ENCODE data around the gene RNF220.
"Not testable (repeated sequence)": the region's sequence is repeated elsewhere in the genome, so short reads cannot be mapped to it uniquely, and the experiment has no call there.

The RNF220 gene

DNA sequence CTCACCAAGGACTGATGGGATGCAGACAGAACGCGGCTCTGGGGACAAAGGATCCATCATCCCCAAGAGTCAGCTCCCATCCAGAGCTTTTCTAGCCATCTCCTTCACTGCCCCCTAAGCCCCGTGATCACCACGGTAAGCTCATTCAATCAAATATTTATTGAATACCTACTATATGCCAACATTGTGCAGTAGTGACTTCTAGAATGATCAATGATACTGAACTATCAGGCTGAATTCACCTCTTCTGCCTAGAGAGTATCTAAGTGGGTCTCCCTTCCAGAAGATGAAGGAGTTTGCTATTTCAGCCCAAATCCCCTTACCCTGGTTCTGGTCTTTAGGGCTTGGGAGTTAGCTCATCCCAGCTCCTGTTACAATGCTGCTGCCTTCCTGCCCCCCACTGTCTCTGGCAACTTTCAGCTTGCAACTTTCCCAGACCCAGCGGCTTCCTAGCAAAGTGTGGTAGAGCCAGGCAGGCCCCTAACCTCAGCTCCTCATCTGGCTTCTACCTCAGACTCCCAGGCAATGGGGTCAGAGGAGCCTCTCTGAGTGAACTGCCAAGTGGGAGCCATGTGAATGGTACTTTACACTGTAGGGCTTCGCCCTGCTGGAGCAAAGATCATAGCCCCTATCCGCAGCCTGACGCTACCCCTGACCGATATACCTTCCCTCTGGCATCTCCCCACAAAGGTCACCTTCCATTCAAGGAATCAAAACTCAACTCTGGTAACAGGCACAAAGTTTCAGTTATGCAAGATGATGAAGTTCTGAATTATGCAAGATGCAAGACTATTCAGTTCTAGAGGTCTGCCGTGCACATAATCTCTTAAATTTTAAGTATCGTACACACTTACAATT is 248.3 kb downstream of the RNF220 start:
- DNase-seq (ENCODE audit: low read depth in 2 of 2): no peak

DNA sequence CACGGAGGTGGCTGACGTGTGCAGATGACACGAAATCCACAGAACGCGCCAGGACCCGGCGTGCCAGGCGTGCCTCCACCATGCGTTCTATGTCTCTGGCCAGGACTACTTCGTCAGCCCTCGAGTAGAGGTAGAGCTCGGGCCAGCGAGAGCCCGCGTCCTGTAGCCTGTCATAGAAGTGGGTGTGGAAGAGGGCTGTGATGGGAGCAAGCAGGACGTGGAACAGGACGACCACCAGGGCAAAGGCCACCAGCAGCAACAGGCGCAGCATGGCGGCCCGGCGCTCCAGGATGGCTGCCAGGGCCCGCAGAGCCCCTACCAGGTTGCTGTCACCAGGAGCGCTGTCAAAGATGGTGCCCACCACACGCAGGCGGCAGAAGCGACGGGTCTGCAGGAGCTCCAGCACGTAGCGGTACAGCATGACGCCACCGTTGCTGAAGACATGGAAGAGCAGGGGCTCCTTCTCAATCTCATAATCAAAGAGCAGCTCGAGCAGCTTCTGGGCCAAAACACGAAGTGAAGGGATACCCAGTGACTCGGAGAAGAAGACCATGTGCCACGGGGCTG is 249.6 kb downstream of the RNF220 start:
- no peak for DNase-seq (ENCODE audit: low read depth in 2 of 2)

DNA sequence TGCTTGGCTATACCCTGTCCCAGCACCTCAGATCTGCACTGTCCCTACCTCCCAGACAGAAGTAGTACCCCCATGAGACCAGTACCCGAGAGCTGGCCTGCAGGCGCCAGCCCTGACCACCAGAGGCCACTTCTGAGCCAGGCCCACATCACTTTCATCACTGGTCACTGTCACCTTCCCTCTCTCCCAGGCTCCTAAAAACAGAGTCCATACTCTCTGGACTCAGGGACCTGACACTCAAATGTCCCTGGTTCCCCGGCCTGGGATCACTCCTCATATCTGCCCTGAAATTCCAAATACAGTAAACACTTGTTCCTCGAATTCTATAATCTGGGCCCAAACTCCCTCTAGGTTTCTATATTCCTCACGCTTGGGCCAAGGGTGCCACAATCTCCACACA is 250.6 kb downstream of the RNF220 start:
- no peak for DNase-seq (ENCODE audit: low read depth in 2 of 2)

DNA sequence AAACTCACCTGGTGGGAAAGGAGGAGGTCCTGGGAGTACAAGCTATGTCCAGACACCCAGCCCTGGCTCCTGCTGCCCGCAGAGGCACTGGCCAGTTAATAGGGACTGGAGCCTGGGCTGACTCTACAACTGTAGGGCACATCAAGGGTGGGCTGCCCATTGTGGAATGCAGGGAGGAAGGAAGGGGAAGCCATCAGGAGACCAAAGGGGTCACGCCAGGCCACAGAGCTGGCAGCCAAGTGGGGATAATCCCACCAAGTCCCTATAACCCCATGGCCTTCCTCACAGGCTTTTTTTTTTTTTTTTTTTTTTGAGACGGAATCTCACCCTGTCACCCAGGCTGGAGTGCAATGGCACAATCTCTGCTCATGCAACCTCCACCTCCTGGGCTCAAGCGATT is 254.5 kb downstream of the RNF220 start:
- DNase-seq (ENCODE audit: low read depth in 2 of 2): no peak

- DNase-seq (ENCODE audit: low read depth in 2 of 2): no peak
Measured at GRCh38 chr1:44660176-44660575, 255.1 kb downstream of the RNF220 start.

- no peak for DNase-seq (ENCODE audit: low read depth in 2 of 2)
Measured at GRCh38 chr1:44661781-44662682, 257.0 kb downstream of the RNF220 start.

DNA sequence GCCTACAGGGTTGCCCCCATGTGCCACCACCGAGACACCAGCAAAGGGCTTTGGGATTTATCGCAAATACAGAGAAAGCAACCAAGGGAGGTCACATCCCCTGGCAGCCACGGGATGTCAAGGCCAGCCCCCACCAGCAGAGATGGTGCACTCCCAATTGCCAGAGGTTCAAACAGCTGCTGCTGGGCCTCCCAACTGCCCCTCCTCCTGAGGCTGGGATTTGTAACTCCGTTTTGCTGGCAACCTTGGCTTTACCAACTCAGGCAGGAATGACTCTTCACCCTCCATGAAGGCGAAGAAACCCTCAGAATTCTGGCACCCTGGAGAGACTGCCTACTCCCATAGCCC is 257.6 kb downstream of the RNF220 start:
- DNase-seq (ENCODE audit: low read depth in 2 of 2): no peak

GRCh38 chr1:44663417-44663816 is 258.4 kb downstream of the RNF220 start:
- no peak for DNase-seq (ENCODE audit: low read depth in 2 of 2)

GRCh38 chr1:44664730-44665370 is 259.8 kb downstream of the RNF220 start:
- peak; percentile 16 to 22 for DNase-seq (ENCODE audit: low read depth in 2 of 2)

GRCh38 chr1:44666719-44667118 is 261.7 kb downstream of the RNF220 start:
- not testable (repeated sequence) for DNase-seq (ENCODE audit: low read depth in 2 of 2)

- DNase-seq (ENCODE audit: low read depth in 2 of 2): no peak
Measured at GRCh38 chr1:44670751-44671640, 265.9 kb downstream of the RNF220 start.

GRCh38 chr1:44672254-44672955 is 267.4 kb downstream of the RNF220 start:
- DNase-seq (ENCODE audit: low read depth in 2 of 2): no peak

DNA sequence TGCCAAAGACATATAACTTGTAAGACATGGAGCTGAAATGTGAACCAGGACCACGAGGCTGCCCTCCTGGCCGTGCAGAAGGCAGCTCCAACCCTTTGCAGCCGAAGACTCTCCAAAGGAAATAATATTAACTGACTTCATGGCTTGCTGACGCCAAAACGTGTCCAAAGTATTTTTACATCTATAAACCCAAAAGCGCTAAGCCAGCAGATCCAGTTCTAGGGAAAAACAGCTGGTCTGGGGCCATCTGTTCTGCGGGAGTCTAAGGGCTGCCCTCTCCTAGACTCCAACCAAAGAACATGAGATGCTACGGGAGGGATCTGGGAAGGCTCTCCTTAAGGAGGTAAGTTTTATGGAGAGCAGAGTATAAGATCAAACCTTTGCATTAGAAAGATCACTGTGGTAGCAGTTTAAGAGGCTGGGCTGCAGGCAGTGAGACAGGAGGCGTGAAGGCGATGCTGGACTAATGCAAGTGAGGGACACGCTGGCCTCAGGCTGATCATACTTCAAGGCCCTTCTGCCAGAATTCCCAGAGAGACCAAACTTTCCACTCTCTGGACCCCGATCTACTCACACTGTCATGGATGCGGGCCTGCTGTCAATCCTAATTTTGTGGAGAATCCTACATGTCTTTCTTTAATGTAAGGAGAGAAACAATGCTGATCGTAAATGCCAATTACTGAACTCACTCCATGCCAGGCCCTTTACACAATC is 268.1 kb downstream of the RNF220 start:
- no peak for DNase-seq (ENCODE audit: low read depth in 2 of 2)

GRCh38 chr1:44673675-44674112 is 268.6 kb downstream of the RNF220 start:
- no peak for DNase-seq (ENCODE audit: low read depth in 2 of 2)

DNA sequence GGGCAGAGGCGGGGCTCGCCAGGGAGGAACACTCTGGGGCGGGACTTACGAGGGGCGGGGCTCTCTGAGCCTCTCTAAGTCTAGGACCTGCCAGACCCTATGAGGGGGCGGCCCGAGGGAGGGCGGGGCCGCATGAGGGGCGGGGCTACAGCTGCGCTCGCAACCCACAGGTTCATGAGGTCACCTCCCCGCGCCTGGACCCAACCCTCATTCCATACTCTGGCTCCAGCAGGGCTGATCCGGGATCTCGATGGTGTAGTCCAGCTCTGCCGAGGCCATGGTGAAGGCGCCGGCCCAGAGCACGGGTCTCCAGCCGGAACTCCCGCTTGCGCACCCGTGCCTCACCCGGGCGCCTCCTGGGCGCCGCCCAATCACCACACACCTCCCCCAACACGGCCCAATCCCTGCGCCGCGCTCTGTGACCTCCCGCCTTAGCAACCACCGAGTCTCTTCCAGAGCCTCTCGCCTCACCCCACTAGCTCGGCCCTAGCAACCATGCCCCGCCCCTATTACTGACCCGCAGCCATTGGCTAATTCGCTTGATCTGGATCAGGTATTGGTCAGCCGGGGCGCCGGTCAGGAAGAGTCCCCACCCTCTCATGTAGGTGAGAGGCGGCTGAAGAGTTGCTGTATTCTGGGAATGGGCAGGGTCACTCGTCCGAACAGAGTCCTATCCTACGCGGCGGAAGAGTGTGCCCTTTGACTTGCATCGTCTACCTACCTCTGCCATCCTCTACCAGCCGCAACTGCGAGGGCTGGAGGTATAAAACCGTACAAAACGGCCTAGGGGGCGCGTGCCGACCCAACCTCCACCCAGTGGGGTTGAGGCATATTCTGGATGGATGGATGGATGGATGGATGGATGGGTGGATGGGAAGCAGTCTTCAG is 269.3 kb downstream of the RNF220 start, which contains the start of the genes ARMH1 and TMEM53:
Gene ARMH1, plus strand, starts transcription at position 602 of the 888 bp plus-strand sequence. CDS start 14,984 bp downstream, outside the sequence.
Gene TMEM53, minus strand, starts transcription at position 369 of the 888 bp plus-strand sequence. Its CDS starts 90 bp downstream, at position 279.
- DNase-seq (ENCODE audit: low read depth in 2 of 2): peak; percentile 95 to 97

DNA sequence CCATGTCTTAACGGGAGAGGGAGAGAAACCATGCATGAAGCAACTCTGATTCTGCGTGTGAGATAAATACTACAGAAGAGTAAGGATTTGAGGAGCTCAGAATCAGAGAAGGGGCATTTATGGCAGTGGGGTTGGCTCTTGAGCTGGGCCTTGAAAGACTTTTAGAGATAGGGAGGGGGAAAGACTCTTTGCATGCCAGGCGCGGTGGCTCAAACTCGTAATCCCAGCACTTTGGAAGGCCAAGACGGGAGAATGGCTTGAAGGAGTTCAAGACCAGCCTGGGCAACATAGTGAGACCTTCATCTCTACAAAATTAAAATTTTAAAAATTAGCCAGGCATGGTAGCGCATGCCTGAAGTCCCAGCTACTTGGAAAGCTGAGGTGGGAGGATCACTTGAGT is 270.1 kb downstream of the RNF220 start:
- DNase-seq (ENCODE audit: low read depth in 2 of 2): no peak

GRCh38 chr1:44676484-44677200 is 271.6 kb downstream of the RNF220 start:
- no peak for DNase-seq (ENCODE audit: low read depth in 2 of 2)

All from stimulated activated CD4-positive, alpha-beta T cell treated with anti-CD3 and anti-CD28 coated beads, Interleukin-4, amount 100 ng/mL, for 48 hours (primary cell).